ENCODE results near the gene PGF. TPM values are rescaled to one million over a fixed set of nuclear protein-coding genes. Genes with fewer than 3 reads are reported as not detected.

The PGF gene
- total RNA-seq, 1 experiment from 2014 or later, result 9.1 TPM

GRCh38 chr14:74898083-74898482 lies 57.3 kb downstream of the PGF start:
- Mint-ChIP-seq H3K4me3 (ENCODE audit: unreplicated experiment) (no peak overlapping the region), H3K27ac (ENCODE audit: unreplicated experiment) (no peak overlapping the region), H3K27me3 (ENCODE audit: insufficient read depth, unreplicated experiment) (no peaks in the 10 kb centered on the region), H3K4me1 (ENCODE audit: low read depth, unreplicated experiment) (no peaks in the 10 kb centered on the region), H3K9me3 (ENCODE audit: unreplicated experiment) (no peaks in the 10 kb centered on the region), H3K36me3 (ENCODE audit: insufficient read depth, unreplicated experiment) (peaks cover 90% of the 10 kb centered on the region)
- Histone ChIP-seq H3K4me1 (0 out of 2 replicates have a peak, but pooled peaks cover 2% of the 10 kb centered on the region), H3K27me3 (replicated peaks; ENCODE audit: control insufficient read depth, insufficient read depth, low read length) (no peaks in the 10 kb centered on the region), H3K4me3 (ENCODE audit: low read depth, low read length) (no peak overlapping the region), H3K36me3 (ENCODE audit: control insufficient read depth, insufficient read depth, low read length) (peaks cover 3% of the 10 kb centered on the region; the same call in 1 of the 2 replicates), H3K9me3 (no peaks in the 10 kb centered on the region)
- ChIA-PET CTCF (interaction anchor here (0.6 to 2.1 kb wide), 2 partner anchors 37 to 408 kb away, joined by 3 to 8 read pairs; no protein-coding TSS in a partner anchor), POLR2A (no interaction called here)
- TF ChIP-seq CTCF (IDR thresholded peaks at IDR 0.05; ENCODE audit: insufficient read depth in 1 of 2, low read depth in 1 of 2, low read length in 1 of 2, severe bottlenecking in 1 of 2, unreplicated experiment in 1 of 2), result no peak
- BruUV-seq (replicated peaks), result no TSS peak
- no peak for DNase-seq
- intact Hi-C loops (cut with micrococcal nuclease; ENCODE audit: unreplicated experiment), result no loop called here

GRCh38 chr14:74897642-74898041 lies 57.8 kb downstream of the PGF start:
- H3K4me1 ChIP-seq, result 0 out of 2 replicates have a peak, but pooled peaks cover 2% of the 10 kb centered on the region
- BruUV-seq (replicated peaks), result no TSS peak
- no peaks in the 10 kb centered on the region for H3K9me3 ChIP-seq
- ChIA-PET CTCF (interaction anchor here (2.1 kb wide), 1 partner anchor 37 kb away, joined by 8 read pairs; no protein-coding TSS in a partner anchor), POLR2A (no interaction called here)
- no peaks in the 10 kb centered on the region for H3K27me3 Mint-ChIP-seq (ENCODE audit: insufficient read depth, unreplicated experiment)
- no peaks in the 10 kb centered on the region for H3K4me1 Mint-ChIP-seq (ENCODE audit: low read depth, unreplicated experiment)
- H3K36me3 Mint-ChIP-seq (ENCODE audit: insufficient read depth, unreplicated experiment), result peaks cover 94% of the 10 kb centered on the region
- no peaks in the 10 kb centered on the region for H3K27me3 ChIP-seq (replicated peaks; ENCODE audit: control insufficient read depth, insufficient read depth, low read length)
- no peak for TF ChIP-seq CTCF (IDR thresholded peaks at IDR 0.05; ENCODE audit: insufficient read depth in 1 of 2, low read depth in 1 of 2, low read length in 1 of 2, severe bottlenecking in 1 of 2, unreplicated experiment in 1 of 2)
- H3K36me3 ChIP-seq (ENCODE audit: control insufficient read depth, insufficient read depth, low read length), result peaks cover 3% of the 10 kb centered on the region; the same call in 1 of the 2 replicates
- no peak overlapping the region for H3K27ac Mint-ChIP-seq (ENCODE audit: unreplicated experiment)
- intact Hi-C loops (cut with micrococcal nuclease; ENCODE audit: unreplicated experiment), result no loop called here
- no peak overlapping the region for H3K4me3 ChIP-seq (ENCODE audit: low read depth, low read length)
- no peak for DNase-seq
- H3K4me3 Mint-ChIP-seq (ENCODE audit: unreplicated experiment), result no peak overlapping the region
- no peaks in the 10 kb centered on the region for H3K9me3 Mint-ChIP-seq (ENCODE audit: unreplicated experiment)

GRCh38 chr14:74896400-74896799 lies 59.0 kb downstream of the PGF start:
- no peaks in the 10 kb centered on the region for H3K4me1 Mint-ChIP-seq (ENCODE audit: low read depth, unreplicated experiment)
- H3K4me3 Mint-ChIP-seq (ENCODE audit: unreplicated experiment), result no peak overlapping the region
- Histone ChIP-seq H3K4me3 (ENCODE audit: low read depth, low read length) (no peak overlapping the region), H3K27me3 (replicated peaks; ENCODE audit: control insufficient read depth, insufficient read depth, low read length) (no peaks in the 10 kb centered on the region), H3K36me3 (ENCODE audit: control insufficient read depth, insufficient read depth, low read length) (peaks cover 3% of the 10 kb centered on the region; the same call in 1 of the 2 replicates), H3K4me1 (0 out of 2 replicates have a peak, but pooled peaks cover 2% of the 10 kb centered on the region), H3K9me3 (no peaks in the 10 kb centered on the region)
- no peak for DNase-seq
- CTCF ChIA-PET, result interaction anchor here (0.8 to 1.0 kb wide), 3 partner anchors 9 to 35 kb away, joined by 3 to 4 read pairs (median 4); no protein-coding TSS in a partner anchor
- intact Hi-C loops (cut with micrococcal nuclease; ENCODE audit: unreplicated experiment), result no loop called here
- no peak for TF ChIP-seq CTCF (IDR thresholded peaks at IDR 0.05; ENCODE audit: insufficient read depth in 1 of 2, low read depth in 1 of 2, low read length in 1 of 2, severe bottlenecking in 1 of 2, unreplicated experiment in 1 of 2)
- H3K36me3 Mint-ChIP-seq (ENCODE audit: insufficient read depth, unreplicated experiment), result peaks cover 92% of the 10 kb centered on the region
- H3K27me3 Mint-ChIP-seq (ENCODE audit: insufficient read depth, unreplicated experiment), result no peaks in the 10 kb centered on the region
- POLR2A ChIA-PET, result no interaction called here
- H3K9me3 Mint-ChIP-seq (ENCODE audit: unreplicated experiment), result no peaks in the 10 kb centered on the region
- H3K27ac Mint-ChIP-seq (ENCODE audit: unreplicated experiment), result no peak overlapping the region
- no TSS peak for BruUV-seq (replicated peaks)
